Left ventricle myocardium inferior (tissue), 1 donor: ENCODE results near the gene KDM6B. TPM values are rescaled to one million over a fixed set of nuclear protein-coding genes. Genes with fewer than 3 reads are reported as not detected.

Source experiments
- DNase-seq: peaks from one replicate; pipeline ENCODE4 v3.0.0-alpha.2; 2020
- H3K27ac ChIP-seq: fragments of 200-600 bp; replicated peaks from 2 replicates; pipeline ENCODE4 v1.8.0; 2021
- H3K27me3 ChIP-seq: fragments of 200-600 bp; 2 replicates; pipeline ENCODE4 v1.8.0; 2021; ENCODE audit warnings: low read depth
- H3K36me3 ChIP-seq: fragments of 200-600 bp; 2 replicates; pipeline ENCODE4 v1.8.0; 2021
- H3K4me1 ChIP-seq: fragments of 200-600 bp; 2 replicates; pipeline ENCODE4 v1.8.0; 2021
- H3K4me3 ChIP-seq: fragments of 200-600 bp; 2 replicates; pipeline ENCODE4 v1.8.0; 2021; ENCODE audit warnings: mild to moderate bottlenecking, moderate library complexity
- H3K9me3 ChIP-seq: fragments of 200-600 bp; replicated peaks from 2 replicates; pipeline ENCODE4 v1.8.0; 2021
- intact Hi-C: fragments of 100-400 bp; cut with micrococcal nuclease; formaldehyde crosslinking; loops from one replicate; pipeline ENCODE4 v1.11.0; 2022
- total RNA-seq: library from RNA; stranded (reverse); fragmentation: NEBNext Ultra II Directional; extraction: Animal tissue kit (Norgen Biotek cat#: 25700); gene quantifications from one replicate; pipeline ENCODE4 v1.2.1, GENCODE V29; 2021
- TF ChIP-seq, protein P1 (sequence below): fragments of 200-600 bp; IDR thresholded peaks from 2 replicates; pipeline ENCODE4 v1.8.0; 2021; ENCODE audit warnings: antibody characterized with exemption, mild to moderate bottlenecking, borderline replicate concordance
- donor health status: DM: no; HTN: yes; CAD: no; lungs with severe emphysema.

Gene KDM6B
- total RNA-seq, 1 donor from 2014 or later = 23.3 TPM

DNA sequence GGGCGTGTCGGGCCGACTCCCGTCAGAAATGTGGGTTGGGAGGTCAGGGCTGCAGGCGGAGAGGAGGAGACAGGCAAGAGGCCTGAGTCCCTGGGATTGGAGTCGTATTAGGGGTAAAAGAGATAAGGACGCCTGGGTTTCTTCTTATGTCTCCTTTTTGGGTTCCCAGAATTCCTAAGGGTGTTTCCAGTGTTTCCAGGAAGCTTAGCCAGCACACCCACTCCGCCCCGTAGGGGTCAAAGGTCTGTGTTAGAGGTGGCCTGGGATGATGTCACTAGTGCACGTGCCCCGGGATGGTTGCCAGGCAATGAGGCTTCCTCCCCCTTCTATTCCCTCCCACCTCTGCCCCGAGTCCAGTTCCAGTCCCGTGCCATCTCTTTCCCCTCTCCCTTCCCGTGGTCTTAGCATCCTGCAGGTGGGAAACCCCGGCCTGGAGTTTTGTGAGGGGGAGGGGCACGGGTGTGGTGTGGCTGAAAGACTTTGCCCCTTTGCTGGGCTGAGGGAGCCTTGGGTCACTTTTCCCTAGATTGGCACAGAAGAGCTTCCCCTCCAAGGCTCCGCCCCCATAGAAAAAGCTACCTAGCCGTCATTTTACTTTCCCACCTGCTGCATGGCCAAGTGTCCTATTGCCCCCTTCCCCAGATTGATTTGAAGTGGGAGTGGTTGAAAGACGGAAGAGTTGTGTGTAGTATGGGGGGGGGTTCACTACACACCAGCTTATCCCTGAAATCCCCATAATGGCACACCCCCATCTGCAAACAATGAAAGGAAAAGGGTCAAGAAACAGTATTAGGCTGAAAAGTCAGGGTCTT is 2.8 kb downstream of the KDM6B start:
- Histone ChIP-seq H3K27me3 (no peaks in the 10 kb centered on the region), H3K36me3 (no peaks in the 10 kb centered on the region), H3K4me3 (peak overlapping the region; percentile 88), H3K4me1 (peaks cover 82% of the 10 kb centered on the region), H3K27ac (peak overlapping the region; percentile 99), H3K9me3 (no peaks in the 10 kb centered on the region)
- TF ChIP-seq, protein P1, sequence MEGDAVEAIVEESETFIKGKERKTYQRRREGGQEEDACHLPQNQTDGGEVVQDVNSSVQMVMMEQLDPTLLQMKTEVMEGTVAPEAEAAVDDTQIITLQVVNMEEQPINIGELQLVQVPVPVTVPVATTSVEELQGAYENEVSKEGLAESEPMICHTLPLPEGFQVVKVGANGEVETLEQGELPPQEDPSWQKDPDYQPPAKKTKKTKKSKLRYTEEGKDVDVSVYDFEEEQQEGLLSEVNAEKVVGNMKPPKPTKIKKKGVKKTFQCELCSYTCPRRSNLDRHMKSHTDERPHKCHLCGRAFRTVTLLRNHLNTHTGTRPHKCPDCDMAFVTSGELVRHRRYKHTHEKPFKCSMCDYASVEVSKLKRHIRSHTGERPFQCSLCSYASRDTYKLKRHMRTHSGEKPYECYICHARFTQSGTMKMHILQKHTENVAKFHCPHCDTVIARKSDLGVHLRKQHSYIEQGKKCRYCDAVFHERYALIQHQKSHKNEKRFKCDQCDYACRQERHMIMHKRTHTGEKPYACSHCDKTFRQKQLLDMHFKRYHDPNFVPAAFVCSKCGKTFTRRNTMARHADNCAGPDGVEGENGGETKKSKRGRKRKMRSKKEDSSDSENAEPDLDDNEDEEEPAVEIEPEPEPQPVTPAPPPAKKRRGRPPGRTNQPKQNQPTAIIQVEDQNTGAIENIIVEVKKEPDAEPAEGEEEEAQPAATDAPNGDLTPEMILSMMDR = no peak
- intact Hi-C loops = no loop called here
- DNase-seq = peak; percentile 90

DNA sequence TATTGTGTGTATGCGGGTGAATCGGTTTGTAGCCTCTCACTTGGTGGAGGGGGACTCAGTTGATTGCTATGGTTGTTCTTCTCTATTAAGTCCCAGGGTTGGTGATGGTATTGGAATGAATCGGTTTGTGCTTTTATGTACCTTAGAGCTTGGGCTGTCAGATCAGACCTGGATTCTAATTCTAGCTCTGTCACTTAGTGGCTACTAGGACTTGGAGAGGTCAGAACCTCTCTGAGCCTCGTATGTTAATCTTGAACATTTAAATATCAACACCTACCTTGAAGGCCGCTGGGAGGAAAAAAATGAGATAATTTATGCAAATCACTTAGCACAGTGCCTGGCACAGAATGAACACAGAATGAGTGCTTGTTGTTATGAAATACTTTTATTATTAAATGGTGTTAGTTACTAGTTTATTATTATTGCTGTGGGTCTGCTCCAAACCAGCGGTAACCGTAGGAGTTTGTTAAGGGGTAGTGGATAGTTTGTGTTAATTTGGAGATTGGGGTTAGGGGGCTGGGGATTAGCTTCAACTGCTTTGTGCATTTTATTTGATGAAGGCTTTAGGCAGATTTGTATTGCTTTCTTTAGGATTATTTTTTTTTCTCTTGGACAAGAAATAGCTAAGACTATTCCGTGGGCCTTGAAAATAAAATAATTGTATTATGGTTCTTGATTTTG is 3.5 kb downstream of the KDM6B start:
- peaks cover 89% of the 10 kb centered on the region for H3K4me1 ChIP-seq
- no peaks in the 10 kb centered on the region for H3K36me3 ChIP-seq
- TF ChIP-seq, protein P1 = no peak
- intact Hi-C loops = no loop called here
- DNase-seq = no peak
- H3K27me3 ChIP-seq = no peaks in the 10 kb centered on the region
- peak overlapping the region; percentile 88 for H3K4me3 ChIP-seq
- peak overlapping the region; percentile 99 for H3K27ac ChIP-seq
- H3K9me3 ChIP-seq = no peaks in the 10 kb centered on the region

DNA sequence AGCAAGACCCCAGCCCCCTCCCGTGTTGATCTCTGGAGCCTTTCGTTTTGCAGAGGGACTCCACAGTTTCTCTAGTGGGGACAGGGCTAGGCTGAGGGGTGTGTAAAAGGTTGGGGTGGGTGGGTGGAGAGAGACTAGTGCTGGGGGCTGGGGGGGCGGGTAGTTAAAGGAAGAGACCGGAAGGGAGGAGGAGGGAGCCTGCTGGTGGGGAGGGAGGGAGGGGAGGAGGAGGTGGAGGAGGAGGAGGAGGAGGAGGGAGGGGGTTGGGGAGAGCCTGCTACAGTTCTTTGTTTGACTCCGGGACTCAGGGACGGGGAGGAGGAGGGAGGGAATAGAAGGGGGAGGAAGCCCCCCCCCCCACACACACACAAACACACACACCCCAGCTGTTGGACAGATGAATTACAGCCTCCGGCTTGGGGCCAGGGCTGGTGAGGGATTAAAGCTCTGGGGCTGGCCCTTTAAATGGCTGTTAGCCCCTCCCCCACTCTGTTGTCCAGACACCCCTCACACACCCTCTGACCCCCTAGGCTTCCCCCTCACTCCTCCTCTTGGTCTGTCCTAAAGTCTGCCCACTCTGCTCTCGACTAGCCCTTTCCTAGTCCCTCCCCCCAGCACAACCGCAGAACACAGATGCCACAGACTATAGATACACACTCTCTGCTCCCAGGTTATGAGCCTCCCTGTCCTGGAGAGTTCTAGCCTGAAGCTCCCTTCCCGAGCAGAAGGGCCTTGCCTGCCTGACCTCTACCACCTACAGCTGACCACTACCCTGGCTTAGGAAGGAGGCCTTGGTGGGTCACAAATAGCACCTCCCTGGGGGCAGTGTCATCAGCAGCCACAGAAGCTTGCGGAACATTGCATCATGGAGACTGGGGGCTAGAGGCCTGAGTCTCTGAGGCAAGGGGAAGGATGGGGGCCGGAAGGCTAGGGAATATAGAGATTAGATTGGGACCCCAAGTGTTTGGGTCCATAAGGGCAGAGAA is 4.4 kb downstream of the KDM6B start:
- peak overlapping the region; percentile 88 for H3K4me3 ChIP-seq
- peak overlapping the region; percentile 99 for H3K27ac ChIP-seq
- H3K36me3 ChIP-seq = no peaks in the 10 kb centered on the region
- no peaks in the 10 kb centered on the region for H3K9me3 ChIP-seq
- H3K4me1 ChIP-seq = peaks cover 94% of the 10 kb centered on the region
- TF ChIP-seq, protein P1 = no peak
- DNase-seq = no peak
- no peaks in the 10 kb centered on the region for H3K27me3 ChIP-seq
- intact Hi-C loops = no loop called here

DNA sequence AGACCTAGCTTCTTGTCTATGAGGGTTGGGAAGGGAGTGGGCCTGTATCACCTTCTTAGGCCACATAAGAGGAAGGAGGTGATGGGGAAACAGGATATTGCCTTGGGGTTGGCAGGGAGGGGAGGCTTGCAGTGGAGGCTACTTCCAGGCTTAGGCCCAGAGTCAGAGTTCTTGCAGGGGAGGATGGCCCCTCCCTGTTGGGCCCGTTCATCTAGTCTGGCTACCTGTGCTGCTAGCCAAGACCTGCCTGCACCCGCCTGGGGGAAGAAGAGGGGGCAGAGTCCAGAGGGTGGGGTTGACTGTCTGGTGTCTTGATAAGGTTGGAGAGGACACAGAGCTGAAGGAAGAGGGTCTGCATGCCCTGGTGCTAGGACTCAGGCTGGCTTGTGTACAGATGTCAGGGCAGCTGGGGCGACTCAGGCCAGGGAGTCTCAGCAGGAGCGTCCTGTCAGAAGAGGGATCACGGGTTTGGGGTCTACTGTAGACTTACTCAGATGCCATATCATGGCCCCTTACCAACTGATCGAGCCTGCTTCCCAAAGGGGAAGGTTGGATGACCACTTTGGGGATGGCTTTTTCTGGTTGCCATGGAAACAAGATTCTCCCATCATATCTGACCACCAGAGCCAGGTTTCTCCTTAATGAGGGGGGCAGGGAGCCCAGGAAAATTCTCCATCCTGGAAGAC is 5.3 kb downstream of the KDM6B start:
- Histone ChIP-seq H3K9me3 (no peaks in the 10 kb centered on the region), H3K27ac (peak overlapping the region; percentile 45), H3K4me1 (peaks cover 93% of the 10 kb centered on the region), H3K27me3 (no peaks in the 10 kb centered on the region), H3K4me3 (peak overlapping the region; percentile 30), H3K36me3 (no peaks in the 10 kb centered on the region)
- intact Hi-C loops = no loop called here
- DNase-seq = no peak
- TF ChIP-seq, protein P1 = no peak
